ENCODE measurements around the gene PGA5.
"Not testable (repeated sequence)": the region's sequence is repeated elsewhere in the genome, so short reads cannot be mapped to it uniquely, and the experiment has no call there.

DNA sequence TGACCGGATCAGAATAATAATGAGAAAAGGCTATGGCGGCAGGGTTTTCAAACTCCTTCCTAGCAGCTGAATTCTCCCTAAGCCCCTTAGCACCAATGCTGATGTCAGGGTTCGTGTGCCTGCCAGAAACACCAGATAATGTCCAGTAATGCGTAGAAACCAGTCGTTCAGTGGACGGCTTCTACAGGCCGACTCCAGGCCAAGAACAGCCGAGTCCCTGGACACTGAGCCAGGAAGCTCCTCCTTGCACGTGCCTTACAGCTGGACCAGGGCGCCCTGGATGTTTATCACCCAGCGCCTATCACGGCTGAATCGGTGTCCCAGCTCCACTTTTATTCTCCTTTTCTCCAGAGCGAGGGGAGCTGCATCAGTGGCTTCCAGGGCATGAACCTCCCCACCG lies 28.8 kb upstream of the PGA5 start:
- not testable (repeated sequence) for TF ChIP-seq RAD21 (conservative IDR thresholded peaks at IDR 0.05); CTCF (IDR thresholded peaks at IDR 0.05; ENCODE audit: poor library complexity, severe bottlenecking); POLR2AphosphoS5 (IDR thresholded peaks at IDR 0.05); EP300 (conservative IDR thresholded peaks at IDR 0.05; ENCODE audit: poor library complexity, severe bottlenecking); EZH2 (IDR thresholded peaks at IDR 0.05; ENCODE audit: borderline replicate concordance, insufficient read depth, low read length, poor library complexity, severe bottlenecking); REST (IDR thresholded peaks at IDR 0.05; ENCODE audit: borderline replicate concordance)

All from neural cell (in vitro differentiated cells).